Measurements from ENCODE around the gene DCST1.

The DCST1 gene

DNA sequence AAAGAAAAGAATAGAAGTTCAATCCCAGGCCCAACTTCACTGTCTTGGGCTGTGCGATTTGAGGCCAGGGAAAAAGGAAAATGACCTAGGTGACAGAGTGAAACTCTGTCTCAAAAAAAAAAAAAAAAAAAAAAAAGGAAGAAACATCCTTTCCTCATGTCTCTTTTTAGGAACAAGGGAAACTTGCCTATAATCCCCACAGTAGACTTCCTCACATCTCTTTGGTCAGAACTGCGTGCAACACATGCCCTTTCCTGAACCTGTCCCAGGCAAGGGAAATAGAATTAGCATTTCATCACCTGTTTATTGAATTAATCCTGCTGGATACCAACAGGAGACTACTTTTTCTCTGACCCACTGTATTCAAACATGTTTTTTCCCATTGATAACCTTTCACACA is 2.3 kb downstream of the DCST1 start:
- no peak for DNase-seq

DNA sequence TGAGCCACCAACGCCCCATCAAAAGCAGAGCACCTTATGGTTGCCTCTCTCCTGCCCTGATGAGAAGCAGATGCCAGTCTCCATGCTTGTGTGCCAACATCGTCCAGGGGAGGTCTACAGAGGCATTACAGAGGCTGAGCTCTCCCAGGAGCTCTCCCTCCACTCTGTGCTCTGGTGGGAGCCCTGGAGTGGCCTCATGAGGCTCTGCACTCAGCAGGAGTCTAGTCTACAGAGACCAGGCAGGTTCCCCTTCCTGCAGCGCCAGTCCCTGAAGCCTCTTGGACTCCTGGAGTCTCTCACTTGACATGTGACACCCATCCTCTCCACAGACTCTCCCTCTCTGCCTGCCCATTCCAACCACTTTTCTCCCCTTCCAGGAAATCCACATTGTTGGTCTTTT is 3.4 kb downstream of the DCST1 start:
- DNase-seq = no peak

DNA sequence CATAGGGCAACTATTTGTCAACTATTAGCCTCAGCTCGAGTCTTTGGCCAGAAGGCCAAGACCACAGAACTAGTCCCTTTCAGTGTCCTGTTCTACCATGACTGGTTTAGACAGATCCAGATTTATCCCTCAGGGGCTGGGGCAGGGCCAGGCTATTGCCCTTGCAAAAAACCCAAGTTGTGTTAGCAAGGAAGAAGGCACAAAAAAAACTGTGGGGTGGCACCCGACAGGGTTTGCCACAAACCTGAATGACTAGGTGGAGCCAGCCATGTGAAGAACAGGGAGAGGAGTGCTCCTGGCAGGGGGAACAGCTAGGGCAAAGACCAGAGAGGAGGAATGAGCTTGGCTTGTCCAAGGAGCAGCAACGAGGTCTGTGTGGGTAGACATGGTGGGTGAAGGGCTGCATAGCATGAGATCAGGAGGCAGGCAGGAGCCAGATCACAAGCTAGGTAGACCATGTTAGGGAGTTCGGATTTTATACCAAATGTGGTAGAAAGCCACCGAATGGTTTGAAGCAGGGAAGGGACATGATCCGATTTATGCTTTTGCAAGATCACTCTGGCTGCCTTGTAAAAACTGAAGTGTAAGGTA is 4.3 kb downstream of the DCST1 start:
- DNase-seq = no peak

DNA sequence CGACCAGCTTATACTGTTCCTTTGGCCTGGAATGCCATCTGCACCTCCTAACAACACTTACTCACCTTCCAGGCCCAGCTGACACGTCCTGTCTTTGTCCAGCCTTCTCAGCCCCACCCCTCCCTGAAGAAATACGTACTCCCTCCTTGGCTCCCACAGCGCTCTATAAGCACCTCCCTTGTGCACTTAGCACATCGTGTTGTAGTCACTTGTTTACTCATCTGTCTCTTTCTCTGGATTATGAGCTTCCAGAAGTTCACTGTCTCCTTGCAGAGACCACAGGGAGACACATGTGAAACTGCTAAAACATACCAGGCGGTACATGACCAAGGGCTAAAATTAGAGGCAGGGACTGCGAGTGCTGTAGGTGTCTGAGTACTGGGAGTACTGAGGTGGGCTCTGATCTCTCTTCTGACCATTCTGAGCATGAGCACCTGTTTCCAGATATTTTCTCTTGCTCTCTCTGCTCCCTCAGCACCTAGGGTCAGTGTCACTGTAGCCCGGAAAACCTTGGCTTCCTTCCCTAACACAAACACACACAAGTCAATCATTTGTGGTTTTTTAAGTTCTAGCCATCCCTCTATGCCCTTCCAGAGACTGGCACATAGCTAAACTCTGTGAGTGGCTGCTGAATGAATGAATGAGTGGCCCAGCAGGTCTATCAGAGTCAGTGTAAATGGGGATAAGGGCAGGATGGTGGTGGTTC is 5.1 kb downstream of the DCST1 start:
- DNase-seq = no peak

DNA sequence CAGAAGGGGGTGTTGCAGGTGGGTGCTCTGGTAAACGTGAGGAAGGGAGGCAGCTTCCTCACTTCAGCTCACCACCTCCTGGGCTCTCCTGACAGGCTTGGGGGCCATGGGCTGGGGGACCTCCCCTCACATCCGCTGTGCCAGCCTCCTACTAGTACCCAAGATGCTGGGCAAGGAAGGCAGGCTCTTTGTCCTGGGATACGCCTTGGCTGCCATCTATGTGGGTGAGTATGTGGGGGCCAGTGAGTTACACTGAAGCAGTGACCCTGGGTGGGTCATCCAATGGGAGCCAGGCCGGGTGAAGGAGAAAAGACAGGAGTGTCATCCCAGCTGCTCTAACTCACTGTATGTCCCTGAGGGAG is 5.7 kb downstream of the DCST1 start:
- no peak for DNase-seq

DNA sequence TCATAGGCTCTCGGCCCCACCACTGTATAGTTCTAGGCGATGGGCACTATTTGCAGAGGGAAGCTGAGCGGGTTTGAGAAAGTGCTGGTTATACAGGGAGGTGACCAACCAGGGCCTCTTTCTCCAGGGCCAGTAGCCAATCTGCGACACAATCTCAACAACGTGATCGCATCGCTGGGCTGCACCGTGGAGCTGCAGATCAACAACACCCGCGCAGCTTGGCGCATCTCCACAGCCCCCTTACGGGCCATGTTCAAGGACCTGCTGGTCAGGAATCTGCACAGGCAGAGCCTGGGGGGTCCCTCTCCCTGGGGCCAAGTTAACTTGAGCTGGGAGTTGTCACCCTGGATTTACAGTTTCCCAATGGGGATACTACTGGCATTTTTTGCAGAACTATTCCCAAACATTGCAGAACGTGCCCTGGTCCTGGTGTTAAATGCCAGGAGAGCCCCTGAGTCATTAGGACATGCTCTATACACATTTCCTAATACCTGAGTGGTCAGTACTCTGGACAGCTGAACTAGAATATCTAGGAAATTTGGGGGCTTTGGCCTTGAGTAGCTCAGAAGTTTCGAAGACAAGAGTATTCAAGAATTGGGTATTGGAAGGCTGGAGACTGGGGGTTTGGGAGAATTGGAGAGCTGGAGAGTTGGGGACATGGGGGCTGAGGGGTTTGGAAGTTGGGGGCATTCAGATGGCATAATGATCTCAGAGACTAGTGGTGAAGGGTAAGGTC is 6.9 kb downstream of the DCST1 start:
- no peak for DNase-seq

DNA sequence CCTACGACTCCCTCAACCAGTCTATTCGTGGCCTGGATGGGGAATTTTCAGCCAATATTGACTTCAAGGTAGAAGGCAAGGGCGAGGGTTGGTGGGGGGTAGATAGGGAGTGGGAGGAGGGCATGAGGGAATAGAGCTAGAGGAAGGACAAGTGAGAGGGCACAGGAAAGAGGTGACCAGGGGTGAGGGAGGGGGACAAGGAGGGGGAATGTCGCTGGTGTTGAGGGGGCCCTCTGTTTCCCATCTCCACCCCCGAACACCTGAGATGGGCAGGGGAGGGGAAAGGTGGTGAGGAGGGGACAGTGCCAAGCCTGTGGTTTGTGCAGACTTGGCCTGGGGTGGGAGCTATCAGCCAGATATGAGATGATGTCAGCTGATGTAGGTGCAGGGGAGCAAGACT is 9.2 kb downstream of the DCST1 start:
- no peak for DNase-seq

DNA sequence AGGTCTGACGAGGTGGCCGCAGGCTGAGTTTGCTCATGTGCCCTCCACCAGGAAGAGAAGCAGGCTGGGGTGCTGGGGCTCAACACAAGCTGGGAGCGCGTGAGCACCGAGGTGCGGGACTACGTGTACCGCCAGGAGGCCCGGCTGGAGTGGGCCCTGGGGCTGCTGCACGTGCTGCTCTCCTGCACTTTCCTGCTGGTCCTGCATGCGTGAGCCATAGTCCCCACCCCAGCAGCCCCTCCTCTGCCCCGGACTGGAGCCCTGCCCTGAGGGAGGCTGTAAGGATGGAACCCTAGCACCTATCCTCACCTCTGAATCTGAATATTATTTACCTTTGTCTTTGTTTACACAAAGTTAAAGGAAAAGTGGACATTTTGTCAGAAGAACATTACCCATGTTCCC is 9.7 kb downstream of the DCST1 start:
- DNase-seq = no peak

DNA sequence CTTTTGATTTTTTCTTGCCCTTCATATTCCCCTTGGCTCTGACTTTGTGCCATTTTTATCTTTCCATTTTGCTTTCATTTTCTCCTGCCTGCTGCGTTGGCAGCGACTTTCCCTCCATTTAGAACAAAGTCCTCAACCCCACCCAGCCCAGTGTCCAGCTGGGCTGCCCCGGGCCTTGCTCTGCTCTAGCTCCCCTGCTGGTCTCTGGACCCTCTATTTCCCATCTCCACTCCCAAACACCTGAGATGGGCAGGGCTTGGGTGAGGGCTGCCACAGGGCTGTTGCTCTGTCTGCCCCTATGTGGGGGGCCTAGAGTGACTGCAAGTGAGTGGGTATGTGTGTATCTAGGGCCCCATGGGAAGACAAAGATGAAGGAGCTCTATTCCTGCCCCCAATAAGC is 10.2 kb downstream of the DCST1 start:
- no peak for DNase-seq

DNA sequence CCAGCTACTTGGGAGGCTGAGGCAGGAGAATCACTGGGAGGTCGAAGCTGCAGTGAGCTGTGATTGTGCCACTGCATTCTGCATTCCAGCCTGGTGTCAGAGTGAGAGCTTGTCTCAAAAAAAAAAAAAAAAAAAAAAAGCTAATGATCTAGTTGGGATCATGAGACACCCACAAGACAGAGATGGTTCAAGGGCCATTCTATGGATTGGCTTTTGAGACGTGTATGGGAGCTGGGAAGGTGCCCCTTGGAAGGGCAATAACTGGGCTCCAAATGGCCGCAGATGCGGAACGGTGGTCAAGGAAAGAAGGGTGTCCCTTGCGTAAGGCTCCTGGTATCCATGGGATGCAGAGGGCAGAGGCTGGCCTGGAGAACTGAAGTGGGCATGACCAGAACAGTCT is 10.7 kb downstream of the DCST1 start:
- DNase-seq = no peak

DNA sequence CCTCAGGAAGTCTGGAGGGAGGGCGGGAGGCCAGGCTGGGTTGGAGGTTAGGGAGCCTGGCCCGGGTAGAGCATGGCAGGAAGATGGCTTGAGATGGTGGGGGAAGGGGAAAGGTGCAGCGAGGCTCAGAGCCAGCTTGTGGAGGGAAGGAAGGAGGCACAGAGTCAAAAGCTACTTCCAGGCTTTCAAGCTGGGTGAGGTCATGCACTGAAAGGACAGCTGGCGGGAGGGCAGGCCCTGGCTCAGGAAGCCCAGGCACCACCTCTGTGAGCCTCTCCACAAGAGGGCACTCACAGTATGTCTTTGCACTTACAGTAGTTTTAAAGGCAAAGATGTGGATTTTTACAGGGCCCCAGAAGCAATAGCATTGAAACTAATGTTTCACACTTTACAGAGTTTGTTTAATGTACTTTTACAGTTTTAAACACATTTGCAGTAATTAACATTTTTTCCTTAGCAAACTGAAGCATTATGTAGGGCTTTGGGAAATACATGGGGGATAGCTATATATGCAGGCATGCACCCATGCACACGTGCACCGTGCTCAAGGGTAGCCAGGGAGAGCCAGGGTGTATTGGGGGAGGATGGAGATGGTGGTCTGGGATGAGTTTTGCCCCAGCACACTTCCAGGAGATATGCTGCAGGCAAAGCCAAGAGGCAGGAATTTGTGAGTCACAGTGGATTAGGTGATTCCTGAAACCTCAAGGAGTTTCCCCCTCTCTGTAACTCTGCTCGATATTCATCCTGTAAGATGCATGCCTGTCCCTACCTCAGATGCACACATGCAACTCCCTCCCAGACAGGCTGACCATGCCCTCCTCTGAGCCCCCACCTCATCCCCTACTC is 11.4 kb downstream of the DCST1 start:
- DNase-seq = peak in 4 of 5 experiments; percentile 17 to 73 (median 42)

DNA sequence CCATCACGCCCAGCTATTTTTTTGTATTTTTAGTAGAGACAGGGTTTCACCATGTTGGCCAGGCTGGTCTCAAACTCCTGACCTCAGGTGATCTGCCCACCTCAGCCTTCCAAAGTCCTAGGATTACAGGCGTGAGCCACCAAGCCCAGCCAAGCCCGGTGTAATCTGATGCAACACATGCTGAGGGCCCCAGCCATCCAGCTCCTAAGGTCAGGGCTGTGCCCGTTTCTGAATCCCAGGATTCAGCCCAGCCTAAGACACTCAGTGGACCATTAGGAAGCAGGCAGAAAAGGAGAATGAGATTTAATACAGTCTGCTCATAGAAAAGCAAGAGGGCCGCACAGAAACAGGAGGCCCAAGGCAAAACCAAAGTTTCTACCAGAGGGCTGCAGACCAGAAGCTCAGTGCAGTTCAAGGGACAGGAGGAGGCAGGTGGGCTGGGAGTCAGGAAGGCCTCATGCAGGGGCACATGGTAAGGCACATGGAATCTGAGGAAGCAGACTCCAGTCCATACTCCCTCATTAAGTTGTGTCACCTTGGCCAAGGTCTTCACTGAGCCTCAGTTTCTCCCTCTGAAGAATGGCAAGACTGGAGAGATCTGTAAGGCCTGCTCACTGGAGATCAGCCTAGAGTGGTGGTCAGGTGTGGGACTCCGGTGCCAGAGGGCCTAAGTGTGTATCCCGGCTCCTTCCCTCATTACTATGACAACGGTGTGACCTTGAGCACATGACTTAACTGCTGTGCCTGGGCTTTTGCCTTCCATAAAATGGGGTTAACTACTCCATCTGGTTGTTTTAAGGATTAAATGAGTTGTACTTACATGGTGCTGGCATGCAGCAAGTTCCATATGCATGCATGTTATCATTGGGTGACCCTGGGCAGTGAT is 15.1 kb downstream of the DCST1 start:
- DNase-seq = no peak

DNA sequence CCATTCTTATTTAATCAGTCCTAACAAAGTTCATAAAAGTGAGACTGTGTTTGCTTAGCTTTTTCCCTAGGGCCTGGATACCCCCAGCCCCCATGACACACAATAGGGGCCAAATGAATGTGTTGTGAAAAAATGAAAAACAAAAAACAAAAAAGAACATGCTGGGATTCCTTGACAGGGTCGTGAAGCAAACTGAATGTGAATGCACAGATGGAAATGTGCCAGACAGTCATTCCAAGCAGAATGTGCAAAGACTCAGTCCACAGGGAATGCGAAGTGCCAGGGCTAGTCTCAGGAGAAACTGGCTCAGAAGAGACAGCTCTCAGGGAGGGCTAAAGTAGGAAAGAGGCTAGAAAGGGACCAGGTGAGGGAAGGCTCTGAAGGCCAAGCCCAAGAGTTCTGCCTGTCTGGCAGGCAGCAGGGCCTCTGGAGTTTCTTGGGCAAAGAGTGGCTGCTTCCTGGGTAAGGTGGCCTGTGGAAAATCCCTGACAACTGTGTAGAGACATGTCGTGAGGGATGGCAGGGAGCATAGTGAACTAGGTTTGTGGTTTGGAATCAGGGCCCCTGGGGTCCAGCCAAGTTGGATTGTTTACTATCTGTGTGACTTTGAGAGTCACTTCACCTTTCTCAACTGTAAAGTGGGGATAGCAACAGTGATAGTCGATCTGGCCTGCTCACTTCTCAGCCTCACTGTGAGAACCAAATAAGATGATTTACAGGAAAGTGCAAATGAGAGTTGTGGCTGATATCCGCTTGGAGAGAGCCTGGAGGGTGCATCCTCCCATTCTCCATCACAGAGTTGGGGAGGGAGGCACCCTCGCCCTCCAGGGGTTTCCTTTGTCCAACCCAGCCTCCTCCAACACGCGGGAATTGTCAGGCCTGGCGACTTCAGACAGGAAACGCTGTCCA is 16.3 kb downstream of the DCST1 start:
- no peak for DNase-seq

DNA sequence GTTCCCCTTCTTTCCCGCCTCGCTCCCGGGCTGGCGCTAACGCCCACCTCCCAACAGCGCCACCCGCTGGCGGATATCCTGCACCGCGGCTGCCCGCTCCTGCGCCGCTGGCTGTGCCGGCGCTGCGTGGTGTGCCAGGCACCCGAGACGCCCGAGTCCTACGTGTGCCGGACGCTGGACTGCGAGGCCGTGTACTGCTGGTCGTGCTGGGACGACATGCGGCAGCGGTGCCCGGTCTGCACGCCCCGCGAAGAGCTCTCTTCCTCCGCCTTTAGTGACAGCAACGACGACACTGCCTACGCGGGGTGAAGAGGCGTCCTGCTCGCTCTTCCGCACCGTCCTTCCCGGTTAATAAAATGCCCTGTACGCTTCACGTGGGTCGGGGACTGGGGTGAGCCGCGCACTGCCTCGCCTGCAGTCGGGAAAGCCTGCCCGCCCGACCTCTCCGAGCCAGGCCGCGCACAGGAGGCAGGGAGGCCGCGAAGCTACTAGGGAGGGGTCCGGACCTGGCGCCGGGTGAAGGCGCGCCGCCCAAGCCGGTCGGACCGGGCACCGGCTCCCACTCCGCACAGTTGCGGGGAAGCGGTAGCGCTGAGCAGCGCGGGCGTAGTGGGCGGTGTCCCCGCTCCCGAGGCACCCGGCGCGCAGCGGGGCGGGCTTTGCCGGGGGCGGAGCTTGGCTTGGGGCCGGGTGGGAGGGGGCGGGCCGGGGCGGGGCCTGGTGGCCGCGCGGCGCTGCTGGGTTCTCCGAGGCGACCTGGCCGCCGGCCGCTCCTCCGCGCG is 17.1 kb downstream of the DCST1 start, which contains the start of gene ADAM15:
Gene ADAM15, plus strand, starts transcription at position 757 of the 782 bp plus-strand sequence. CDS start 71 bp downstream, outside the sequence.
- peak; percentile 66 to 80 (median 71) for DNase-seq

DNA sequence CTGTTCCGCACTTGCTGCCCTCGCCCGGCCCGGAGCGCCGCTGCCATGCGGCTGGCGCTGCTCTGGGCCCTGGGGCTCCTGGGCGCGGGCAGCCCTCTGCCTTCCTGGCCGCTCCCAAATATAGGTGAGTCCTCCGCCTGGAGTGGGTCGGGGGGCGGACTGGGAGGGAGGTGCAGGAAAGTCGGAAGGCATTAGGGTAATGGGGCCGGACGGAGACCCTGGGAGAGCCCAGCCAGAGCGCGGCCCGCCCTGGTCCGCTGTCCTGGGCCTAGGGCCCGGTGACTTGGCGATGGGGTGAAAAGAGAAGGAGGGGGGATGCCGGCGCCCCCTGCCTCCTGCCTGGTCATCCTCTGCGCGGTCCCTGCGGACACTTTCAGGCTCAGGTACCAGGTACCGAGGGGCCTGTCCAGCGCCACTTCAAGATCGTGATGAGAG is 17.7 kb downstream of the DCST1 start:
- no peak for DNase-seq

DNA sequence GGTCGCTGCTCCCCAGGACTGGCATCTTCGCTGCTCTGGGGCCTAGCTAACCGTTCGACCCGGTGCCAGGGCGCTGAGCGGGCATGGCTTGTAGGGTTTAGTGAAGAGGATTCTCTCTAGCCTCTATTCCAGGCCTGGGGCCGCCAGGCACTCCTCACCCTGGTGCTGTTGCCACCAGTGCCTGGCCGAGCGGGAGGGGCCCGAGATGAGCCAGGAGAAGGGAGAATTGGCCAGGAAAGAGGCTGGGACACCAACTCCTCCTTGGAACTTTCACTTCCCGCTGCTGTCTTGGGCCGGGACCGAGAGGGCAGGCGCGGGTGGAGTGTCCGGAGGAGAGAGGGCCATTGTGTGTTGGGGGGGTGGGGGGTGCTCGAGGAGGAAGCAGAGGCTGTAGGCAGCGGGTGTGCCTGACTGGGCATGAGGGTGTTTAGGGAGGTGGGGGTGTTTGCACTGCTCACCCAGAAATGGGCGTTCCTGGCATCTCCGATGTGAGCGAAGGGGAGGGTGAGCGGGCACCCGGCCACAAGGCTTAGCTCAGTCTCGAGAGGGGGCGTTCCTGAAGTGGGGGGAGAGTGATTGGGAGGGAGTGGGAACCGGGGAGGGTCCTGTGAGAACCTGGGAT is 18.3 kb downstream of the DCST1 start:
- peak in 3 of 5 experiments; percentile 18 to 72 (median 32) for DNase-seq

DNA sequence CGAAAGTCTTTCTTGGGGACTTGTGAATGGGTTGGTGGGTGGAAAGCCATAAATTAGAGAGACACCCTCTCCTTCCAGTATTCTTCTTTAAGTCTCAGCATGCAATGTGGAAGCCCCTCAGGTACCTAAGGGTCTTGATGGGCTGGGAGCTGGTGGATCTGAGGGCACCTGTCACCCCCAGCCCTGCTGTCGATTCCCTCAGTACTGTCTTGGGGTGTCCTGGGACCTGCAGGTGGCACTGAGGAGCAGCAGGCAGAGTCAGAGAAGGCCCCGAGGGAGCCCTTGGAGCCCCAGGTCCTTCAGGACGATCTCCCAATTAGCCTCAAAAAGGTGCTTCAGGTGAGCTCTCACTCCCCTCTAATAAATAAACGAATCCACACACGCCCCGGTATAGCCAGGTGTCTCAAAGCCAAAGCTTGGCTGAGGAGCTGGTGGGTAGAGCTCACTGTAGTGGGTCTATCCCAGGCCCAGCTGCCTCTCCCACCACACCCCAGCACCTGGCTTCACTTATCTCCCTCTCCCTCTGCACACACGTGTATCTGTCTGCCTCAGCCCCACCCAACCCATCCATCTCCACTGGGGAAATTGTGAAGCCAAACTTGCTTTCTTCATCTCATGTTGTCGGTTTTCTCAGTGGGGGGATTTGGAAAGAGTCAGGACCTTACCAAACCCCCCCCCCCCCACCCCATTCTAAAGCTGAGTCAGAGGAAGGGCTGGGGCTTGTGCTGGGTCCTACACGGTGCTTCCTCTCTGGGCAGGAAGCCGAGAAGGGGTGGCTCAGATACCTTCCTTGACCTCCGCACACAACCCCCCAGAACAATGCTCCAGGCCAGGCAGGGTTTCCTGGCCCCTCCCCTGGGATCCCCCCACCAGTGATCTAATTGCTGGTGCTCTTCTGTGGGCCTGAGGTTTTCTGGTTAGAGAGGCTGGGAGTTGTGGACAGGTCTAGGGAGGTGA is 19.1 kb downstream of the DCST1 start:
- DNase-seq = peak in 1 of 5 experiments; percentile 41

DNA sequence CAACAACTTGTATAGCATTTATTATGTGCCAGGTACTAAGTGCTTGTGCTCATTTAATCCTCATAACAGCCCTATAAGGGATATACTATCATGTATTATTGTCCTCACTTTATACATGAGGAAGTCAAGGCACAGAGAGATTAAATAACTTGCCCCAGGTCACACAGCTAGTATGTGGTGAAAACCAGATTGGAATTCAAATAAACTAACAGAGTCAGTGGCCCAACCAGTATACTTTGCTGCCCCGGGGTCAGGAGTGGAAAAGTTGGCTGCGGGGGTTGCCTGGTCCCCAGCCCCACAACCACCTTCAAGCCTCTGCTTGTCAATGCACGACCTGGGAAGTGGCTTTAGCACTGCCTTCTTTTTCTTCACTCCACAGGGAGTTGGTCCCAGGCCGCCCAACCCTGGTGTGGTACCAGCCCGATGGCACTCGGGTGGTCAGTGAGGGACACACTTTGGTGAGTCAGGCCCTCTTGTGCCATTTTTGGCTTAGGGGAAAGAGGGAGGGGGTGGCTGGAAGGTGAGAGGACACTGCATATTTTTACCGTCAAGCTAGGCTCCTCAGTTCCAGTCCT is 20.0 kb downstream of the DCST1 start:
- no peak for DNase-seq
